T-helper 2 cell (primary cell): ENCODE results near the gene MAP6D1.
A peak's percentile ranks its signal among the peaks of the same experiment; 100 is the strongest.

Source experiments
- DNase-seq, 5 experiments: peaks; one replicate each; pipeline versions ENCODE4 v3.0.0 to v3.0.0-alpha.2; 2012 to 2022
- total RNA-seq, 2 donors: gene quantifications; one replicate each; lab custom pipeline; 2026; lab: John Stamatoyannopoulos, UW

Gene MAP6D1
- 0.07 to 0.31 reads per million in 2 donors for total RNA-seq

DNA sequence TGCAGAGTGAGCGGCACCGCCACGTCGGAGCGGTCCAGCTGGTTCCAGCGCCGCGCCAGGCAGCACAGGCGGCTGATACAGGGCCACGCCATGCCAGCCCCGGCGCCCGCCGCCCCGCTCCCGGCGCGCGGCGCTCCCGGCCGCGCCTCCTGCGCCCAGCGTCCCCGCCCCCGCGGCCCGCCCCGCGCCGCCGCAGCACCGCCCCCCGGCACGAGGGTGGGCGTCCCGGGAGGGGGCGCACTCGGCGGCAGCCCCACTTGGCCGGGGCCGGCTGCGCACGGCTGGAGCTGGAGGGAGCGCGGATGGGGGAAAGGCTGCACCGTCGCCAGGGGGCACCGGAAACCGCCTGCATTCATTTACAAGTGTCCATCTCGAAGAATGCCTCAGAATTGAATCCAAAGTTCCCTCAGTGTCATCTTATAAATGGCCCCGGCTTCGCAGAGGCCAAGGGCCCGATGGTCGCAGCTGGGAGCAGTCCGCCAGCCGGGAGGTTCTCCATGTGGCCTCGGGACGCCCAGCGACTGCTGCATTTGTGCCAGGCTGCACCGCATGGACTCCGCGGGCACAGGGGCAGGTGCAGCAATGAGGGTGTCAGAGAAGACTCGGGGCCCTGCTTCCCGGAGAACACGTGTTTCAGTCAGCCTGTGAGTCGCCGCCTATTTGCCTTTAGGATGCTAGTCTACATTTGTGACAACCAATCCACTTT, at the start of gene MAP6D1:
Gene MAP6D1 (minus strand): TSS at position 122 of the 706 bp plus-strand sequence. CDS start 30 bp downstream, at position 92.
- peak in 2 of 5 experiments; percentile 24 to 33 for DNase-seq

GRCh38 chr3:183873914-183874313, 48.5 kb upstream of the MAP6D1 start:
- DNase-seq: no peak

DNA sequence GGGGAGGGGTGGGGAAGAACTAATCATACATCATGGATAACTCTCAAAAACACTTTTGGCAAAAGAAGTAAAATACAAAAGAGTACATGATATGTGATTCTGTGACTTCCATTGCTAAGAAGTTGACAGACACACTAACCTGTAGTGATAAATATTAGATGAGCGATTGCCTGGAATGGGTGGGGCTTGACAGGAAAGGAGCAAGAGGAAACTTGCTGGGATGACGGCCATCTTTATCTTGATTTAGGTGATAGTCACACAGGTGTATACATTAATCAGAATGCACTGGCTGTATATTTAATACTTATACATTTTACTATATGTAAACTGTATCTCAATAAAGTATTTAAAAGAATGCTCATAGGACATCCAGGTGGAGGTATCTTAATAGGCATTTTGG, 46.2 kb upstream of the MAP6D1 start:
- no peak for DNase-seq

GRCh38 chr3:183870563-183870962, 45.2 kb upstream of the MAP6D1 start:
- peak in 1 of 5 experiments; percentile 21 for DNase-seq

DNA sequence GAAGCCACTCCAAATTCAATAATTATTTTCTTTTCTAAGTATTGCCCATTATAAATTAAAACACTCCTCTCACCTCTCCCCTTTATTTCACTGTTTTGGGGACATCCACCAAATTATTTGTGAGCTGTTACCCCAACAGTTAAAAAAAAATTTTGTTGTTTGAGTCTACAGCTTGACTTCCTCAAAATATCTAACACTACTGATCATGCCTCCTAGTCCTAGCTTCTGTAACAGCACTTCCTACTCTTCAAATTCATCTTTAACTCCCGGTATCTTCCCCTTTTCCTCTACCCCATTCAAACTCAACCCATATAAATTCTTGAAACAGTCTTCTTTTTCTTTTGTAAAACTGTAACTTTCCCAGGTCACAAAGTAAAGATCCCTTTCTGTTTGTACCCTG, 43.4 kb upstream of the MAP6D1 start:
- DNase-seq: no peak

GRCh38 chr3:183862610-183863009, 37.2 kb upstream of the MAP6D1 start:
- DNase-seq: no peak

- DNase-seq: no peak
Measured at GRCh38 chr3:183857863-183858262, 32.5 kb upstream of the MAP6D1 start.

GRCh38 chr3:183854318-183855035, 29.1 kb upstream of the MAP6D1 start:
- no peak for DNase-seq

- DNase-seq: no peak
Measured at GRCh38 chr3:183845608-183846288, 20.4 kb upstream of the MAP6D1 start.

- no peak for DNase-seq
Measured at GRCh38 chr3:183845090-183845489, 19.7 kb upstream of the MAP6D1 start.

- no peak for DNase-seq
Measured at GRCh38 chr3:183844606-183845005, 19.2 kb upstream of the MAP6D1 start.

DNA sequence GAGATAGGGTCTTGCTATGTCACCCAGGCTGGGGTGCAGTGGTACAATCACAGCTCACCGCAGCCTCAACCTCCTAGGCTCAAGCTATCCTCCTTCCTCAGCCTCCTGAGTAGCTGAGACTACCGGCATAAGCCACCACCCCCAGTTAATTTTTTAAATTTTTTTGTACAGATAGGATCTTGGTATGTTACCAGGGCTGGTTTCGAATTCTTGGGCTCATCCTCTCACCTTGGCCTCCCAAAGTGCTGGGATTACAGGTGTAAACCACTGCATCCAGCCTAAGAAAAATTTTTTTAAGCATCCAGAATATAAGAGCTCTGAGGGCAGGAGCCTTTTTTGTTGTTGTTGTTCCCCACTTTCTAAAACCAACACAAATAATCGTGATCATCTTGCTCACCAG, 14.4 kb upstream of the MAP6D1 start:
- no peak for DNase-seq

GRCh38 chr3:183837894-183838293, 12.5 kb upstream of the MAP6D1 start:
- DNase-seq: no peak

DNA sequence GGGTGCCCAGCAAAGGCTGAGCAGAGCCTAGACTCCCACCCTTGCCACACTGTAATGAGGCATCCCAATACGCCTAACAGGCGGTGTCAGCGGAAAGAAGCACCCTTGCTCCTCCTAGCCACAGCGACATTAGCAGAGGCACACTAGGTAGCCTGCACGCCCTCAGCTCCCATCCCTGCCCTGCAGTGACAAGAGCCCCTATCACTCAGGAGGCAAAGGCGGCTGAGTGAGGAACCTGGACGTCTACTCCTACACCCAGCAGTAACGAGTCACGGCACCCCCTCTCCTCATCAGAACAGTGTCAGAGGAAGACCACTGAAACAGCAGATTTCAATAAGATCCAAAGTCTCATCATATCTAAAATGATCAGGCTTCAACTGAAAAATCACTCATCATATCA, 12.0 kb upstream of the MAP6D1 start:
- no peak for DNase-seq

DNA sequence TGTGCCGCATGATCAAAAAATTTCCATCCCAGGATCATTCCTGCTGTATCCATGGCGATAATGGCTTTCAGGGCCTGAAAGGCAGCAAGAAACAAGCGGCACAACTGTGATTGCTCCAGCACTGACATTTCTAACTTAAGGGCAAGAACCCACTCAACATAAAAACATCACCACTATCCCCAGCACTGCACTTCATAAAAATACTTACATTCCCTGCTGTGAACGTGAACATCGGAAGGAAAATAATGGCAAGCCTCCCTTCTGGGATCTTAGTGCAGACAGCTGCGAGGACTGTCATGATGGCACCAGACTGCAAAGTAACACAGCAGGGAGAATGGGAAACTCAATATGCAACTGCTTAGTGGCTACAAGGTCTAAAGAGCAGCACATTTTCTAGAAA, 8.1 kb upstream of the MAP6D1 start:
- DNase-seq: no peak

DNA sequence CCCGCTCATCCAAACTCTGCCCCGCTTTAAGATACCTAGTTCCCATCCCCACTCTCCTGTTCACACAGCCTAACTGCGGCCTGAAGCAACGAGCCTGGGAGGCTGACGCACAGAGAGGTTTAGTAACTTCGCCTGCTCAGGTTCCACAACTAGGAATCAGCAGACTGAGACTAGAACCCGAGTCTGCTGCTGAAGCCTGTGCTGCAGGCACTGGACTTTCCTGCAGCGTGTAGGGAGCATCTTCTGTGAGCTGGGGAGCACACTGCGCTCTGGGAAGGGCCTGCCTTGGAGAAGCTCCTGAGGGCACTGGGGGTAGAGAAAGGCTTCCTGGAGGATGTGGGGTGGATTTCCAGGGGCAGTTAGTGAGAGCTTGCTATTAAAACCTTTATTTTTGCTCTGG, 4.8 kb upstream of the MAP6D1 start:
- DNase-seq: no peak

- no peak for DNase-seq
Measured at GRCh38 chr3:183829466-183829865, 4.1 kb upstream of the MAP6D1 start.

- DNase-seq: no peak
Measured at GRCh38 chr3:183828538-183828870, 3.1 kb upstream of the MAP6D1 start.

DNA sequence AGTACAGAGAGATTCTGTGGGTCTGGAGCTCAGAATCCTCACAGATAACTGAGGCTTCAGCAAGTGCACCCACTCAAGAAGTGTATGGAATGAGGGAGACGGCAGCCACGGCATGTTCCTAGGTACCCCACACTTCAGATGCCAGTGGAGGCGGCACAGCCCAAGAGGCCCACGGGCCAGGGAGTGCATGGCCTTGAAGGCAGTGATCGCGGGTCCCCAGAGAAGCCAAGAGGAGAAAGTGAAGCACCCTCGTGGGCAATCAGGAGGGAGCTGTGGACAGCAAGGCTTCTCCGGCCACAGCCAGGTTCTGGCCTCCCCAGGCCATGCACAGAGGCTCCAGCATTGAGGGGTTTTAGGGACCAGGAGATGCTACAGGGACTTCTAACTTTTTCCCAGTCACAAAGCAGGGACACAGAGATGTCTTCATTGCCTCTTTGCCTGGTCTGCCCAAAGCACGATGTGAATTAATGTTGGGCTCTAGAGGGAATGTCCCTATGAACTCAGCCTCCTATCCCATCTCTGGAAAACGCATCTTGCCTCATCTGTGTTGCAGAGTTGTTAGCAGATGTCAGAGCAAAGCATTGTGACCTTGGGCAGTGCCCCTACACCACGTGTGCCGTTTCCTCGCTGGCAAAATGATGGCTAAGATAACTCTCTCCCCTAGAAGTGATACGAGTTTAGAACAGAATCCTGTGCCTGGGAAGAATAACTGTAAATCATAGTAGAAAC, 2.6 kb upstream of the MAP6D1 start:
- DNase-seq: no peak

- no peak for DNase-seq
Measured at GRCh38 chr3:183826448-183827250, 1.3 kb upstream of the MAP6D1 start.

DNA sequence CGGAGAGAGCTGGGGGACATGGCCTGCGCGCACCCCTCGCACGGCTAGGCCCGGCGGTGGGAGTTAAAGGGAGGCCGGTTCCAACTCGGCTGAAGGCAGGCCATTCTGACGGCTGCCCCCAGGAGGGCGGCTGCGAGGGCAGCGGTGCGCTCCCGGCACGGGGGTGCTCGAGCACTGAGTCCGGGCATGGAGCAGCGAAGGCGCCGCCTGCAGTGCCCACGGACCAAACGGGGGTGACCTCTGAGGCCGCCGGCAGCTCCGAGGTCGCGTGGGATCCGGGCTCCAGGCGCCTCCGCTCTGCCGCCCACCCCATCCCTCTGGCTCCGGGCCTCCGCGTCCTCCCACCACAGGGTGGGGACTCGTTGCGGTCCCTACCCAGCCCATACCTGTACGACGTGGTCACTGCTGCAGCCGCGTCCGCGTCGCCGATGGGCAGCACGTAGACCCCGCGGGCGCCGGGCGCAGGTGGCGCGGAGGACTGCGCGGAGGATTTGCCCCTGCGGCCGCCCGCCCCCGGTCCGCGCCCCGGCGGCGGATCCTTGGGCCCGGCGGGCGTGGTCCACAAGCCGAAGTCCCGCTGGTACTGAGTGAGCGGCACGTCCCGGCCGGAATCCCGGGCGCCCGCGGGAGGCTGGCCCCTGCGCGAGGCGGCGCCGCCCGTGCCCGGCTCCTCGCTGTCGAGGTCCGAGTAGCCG, 469 bp downstream of the MAP6D1 start:
- no peak for DNase-seq

DNA sequence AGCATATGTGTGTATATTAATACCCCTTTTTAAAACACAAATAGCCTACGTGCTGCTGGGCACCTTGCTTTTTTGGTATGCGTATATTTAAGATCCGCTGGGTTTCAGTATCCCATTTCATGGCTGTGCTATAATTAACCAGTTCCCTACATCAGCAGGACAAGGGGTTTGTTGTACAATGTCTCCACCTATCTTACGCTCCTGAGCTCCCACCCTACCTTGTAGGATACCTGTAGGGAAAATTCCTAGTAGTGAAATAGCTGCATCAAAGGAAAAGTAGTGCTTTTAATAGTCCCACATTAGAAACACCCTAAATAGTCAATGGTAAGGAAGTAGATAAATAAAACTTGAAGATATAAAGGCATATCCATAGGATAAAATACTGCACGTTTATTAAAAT, 1.4 kb downstream of the MAP6D1 start:
- no peak for DNase-seq
